Measurements from ENCODE around the gene RELA. TPM values are rescaled to one million over a fixed set of nuclear protein-coding genes. Genes with fewer than 3 reads are reported as not detected.

Gene RELA
- polyA plus RNA-seq, 1 of the 3 experiments (the other 2 are of a cell fraction), result 49.5 TPM

DNA sequence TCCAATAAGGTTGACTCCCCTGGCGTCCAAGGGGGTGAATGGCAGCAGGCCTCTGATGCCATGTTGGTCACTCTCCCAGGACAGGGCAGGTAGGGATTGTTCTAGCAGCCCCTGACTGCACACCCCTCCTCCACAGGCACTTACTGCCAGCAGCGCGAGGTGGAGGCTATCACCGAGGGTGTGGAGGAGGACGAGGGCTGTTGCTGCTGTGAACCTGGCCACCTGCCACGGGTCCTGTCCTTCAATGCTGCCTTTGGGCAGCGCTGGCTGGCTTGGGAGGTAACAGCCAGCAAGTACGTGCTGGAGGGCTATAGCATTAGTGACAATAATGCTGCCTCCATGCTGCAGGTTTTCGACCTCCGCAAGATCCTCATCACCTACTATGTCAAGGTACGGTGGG is 32.5 kb downstream of the RELA start:
- WGBS (ENCODE audit: low lambda C conversion rate), result no CpG with 5 or more reads among the region's 11 CpGs
- Histone ChIP-seq H3K9me2 (no peaks in the 10 kb centered on the region), H3K36me3 (replicated peaks in 1 of 2; ENCODE audit: control insufficient read depth in 1 of 2, insufficient read depth in 2 of 2, low read length in 1 of 2) (peaks cover 17 to 76% of the 10 kb centered on the region in 2 experiments), H3K4me2 (no peak overlapping the region), H3K27ac (ENCODE audit: low read depth in 2 of 2, low read length in 1 of 2) (no peak overlapping the region), H3K9ac (no peak overlapping the region), H3K79me2 (ENCODE audit: insufficient read depth) (peaks cover 4% of the 10 kb centered on the region; the same call in 1 of the 2 replicates), H2AFZ (ENCODE audit: low read depth) (no peak overlapping the region), H3K4me1 (ENCODE audit: control insufficient read depth in 1 of 2, insufficient read depth in 2 of 2, low read depth in 1 of 2, low read length in 1 of 2) (no peaks in the 10 kb centered on the region), H3K9me3 (no peaks in the 10 kb centered on the region), H4K20me1 (ENCODE audit: insufficient read depth) (no peaks in the 10 kb centered on the region), H3F3A (replicated peaks; ENCODE audit: insufficient read depth) (no peaks in the 10 kb centered on the region), H3K27me3 (ENCODE audit: insufficient read depth) (no peaks in the 10 kb centered on the region), H3K4me3 (ENCODE audit: low read depth in 2 of 2, low read length in 1 of 2) (no peak overlapping the region)
- DNase-seq, result no peak
- no peak for TF ChIP-seq EP300 (IDR thresholded peaks at IDR 0.05; ENCODE audit: borderline replicate concordance in 1 of 2, low read depth in 1 of 2, low read length in 1 of 2)
- no peak for TF ChIP-seq REST (IDR thresholded peaks at IDR 0.05; ENCODE audit: low read depth, low read length)
- TF ChIP-seq FOXM1 (IDR thresholded peaks at IDR 0.05; ENCODE audit: low read depth), result no peak
- no peak for TF ChIP-seq SMC3 (IDR thresholded peaks at IDR 0.05; ENCODE audit: low read depth, low read length)
- ChIA-PET CTCF (interaction anchor here (0.9 kb wide), 1 partner anchor 37 kb away, joined by 3 read pairs; no protein-coding TSS in a partner anchor), POLR2A (no interaction called here)

DNA sequence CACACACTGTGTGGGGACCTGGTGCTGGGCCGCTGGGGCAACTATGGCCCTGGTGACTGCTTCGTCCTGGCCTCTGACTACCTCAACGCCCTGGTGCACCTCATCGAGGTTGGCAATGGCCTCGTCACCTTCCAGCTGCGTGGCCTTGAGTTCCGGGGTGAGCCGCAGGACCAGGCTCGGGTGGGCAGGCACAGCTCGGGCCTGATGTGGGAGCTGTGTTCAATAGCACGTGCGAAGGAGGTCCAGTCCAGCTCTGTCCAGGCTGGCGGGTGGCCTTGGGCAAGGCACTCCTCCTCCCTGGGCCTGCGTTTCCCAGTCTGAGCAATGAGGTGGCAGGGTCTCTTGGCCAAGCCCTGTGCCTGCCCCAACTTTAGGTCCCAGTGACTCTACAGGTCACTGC is 33.1 kb downstream of the RELA start:
- Histone ChIP-seq H4K20me1 (ENCODE audit: insufficient read depth) (no peaks in the 10 kb centered on the region), H3K9me3 (no peaks in the 10 kb centered on the region), H3K9ac (no peak overlapping the region), H3K4me2 (no peak overlapping the region), H3K36me3 (replicated peaks in 1 of 2; ENCODE audit: control insufficient read depth in 1 of 2, insufficient read depth in 2 of 2, low read length in 1 of 2) (peaks cover 18 to 76% of the 10 kb centered on the region in 2 experiments), H3K79me2 (ENCODE audit: insufficient read depth) (peaks cover 4% of the 10 kb centered on the region; the same call in 1 of the 2 replicates), H3K27me3 (ENCODE audit: insufficient read depth) (no peaks in the 10 kb centered on the region), H3K27ac (ENCODE audit: low read depth in 2 of 2, low read length in 1 of 2) (no peak overlapping the region), H3F3A (replicated peaks; ENCODE audit: insufficient read depth) (no peaks in the 10 kb centered on the region), H2AFZ (ENCODE audit: low read depth) (no peak overlapping the region), H3K4me1 (ENCODE audit: control insufficient read depth in 1 of 2, insufficient read depth in 2 of 2, low read depth in 1 of 2, low read length in 1 of 2) (no peaks in the 10 kb centered on the region), H3K9me2 (no peaks in the 10 kb centered on the region), H3K4me3 (ENCODE audit: low read depth in 2 of 2, low read length in 1 of 2) (no peak overlapping the region)
- ChIA-PET CTCF (interaction anchor here (0.9 kb wide), 1 partner anchor 36 kb away, joined by 3 read pairs; no protein-coding TSS in a partner anchor), POLR2A (no interaction called here)
- TF ChIP-seq CTCF (IDR thresholded peaks at IDR 0.05), result no peak
- TF ChIP-seq NFIC (IDR thresholded peaks at IDR 0.05; ENCODE audit: borderline replicate concordance), result no peak
- TF ChIP-seq RCOR1 (IDR thresholded peaks at IDR 0.05; ENCODE audit: low read length), result no peak
- no peak for TF ChIP-seq NRF1 (IDR thresholded peaks at IDR 0.05; ENCODE audit: low read depth, low read length)
- TF ChIP-seq RAD21 (IDR thresholded peaks at IDR 0.05; ENCODE audit: low read length), result no peak
- TF ChIP-seq ZBTB33 (IDR thresholded peaks at IDR 0.05; ENCODE audit: borderline replicate concordance, low read depth), result no peak
- TF ChIP-seq GATA2 (CRISPR knock-in tag; IDR thresholded peaks at IDR 0.05), result no peak
- no peak for TF ChIP-seq IRF3 (IDR thresholded peaks at IDR 0.05; ENCODE audit: low read depth, low read length)
- no peak for TF ChIP-seq EP300 (IDR thresholded peaks at IDR 0.05; ENCODE audit: borderline replicate concordance in 1 of 2, low read depth in 1 of 2, low read length in 1 of 2)
- no peak for TF ChIP-seq JUND (IDR thresholded peaks at IDR 0.05)
- no peak for TF ChIP-seq MXI1 (IDR thresholded peaks at IDR 0.05; ENCODE audit: low read depth, low read length)
- 95% methylated on average over 8 of the region's 14 CpGs for WGBS (ENCODE audit: low lambda C conversion rate)
- no peak for DNase-seq
